Endothelial cell (in vitro differentiated cells): ENCODE data around the gene RTP2. TPM values are rescaled to one million over a fixed set of nuclear protein-coding genes. Genes with fewer than 3 reads are reported as not detected.

ENCODE experiments used
- DNase-seq: peaks from one replicate; pipeline ENCODE4 v3.0.0; 2021; ENCODE audit warnings: low spot score
- H3K27ac Mint-ChIP-seq: one replicate; pipeline ENCODE4 v1.8.0; 2021; ENCODE audit warnings: mixed read lengths, inconsistent platforms; ENCODE audit not compliant: unreplicated experiment
- H3K27me3 Mint-ChIP-seq: one replicate; pipeline ENCODE4 v1.8.0; 2021; ENCODE audit warnings: mild to moderate bottlenecking, moderate library complexity, mixed read lengths, inconsistent platforms; ENCODE audit not compliant: unreplicated experiment
- H3K36me3 Mint-ChIP-seq: one replicate; pipeline ENCODE4 v1.8.0; 2021; ENCODE audit warnings: mild to moderate bottlenecking, low read depth, mixed read lengths, inconsistent platforms; ENCODE audit not compliant: unreplicated experiment
- H3K4me1 Mint-ChIP-seq: one replicate; pipeline ENCODE4 v1.8.0; 2021; ENCODE audit warnings: mild to moderate bottlenecking, mixed read lengths, inconsistent platforms; ENCODE audit not compliant: unreplicated experiment
- H3K4me3 Mint-ChIP-seq: one replicate; pipeline ENCODE4 v1.8.0; 2021; ENCODE audit warnings: mild to moderate bottlenecking, mixed read lengths, inconsistent platforms; ENCODE audit not compliant: unreplicated experiment
- H3K9me3 Mint-ChIP-seq: one replicate; pipeline ENCODE4 v1.8.0; 2021; ENCODE audit warnings: mixed read lengths, inconsistent platforms; ENCODE audit not compliant: unreplicated experiment
- total RNA-seq: library from RNA; stranded (reverse); fragmentation: NEBNext Ultra II Directional; extraction: Animal tissue kit (Norgen Biotek cat#: 25700); gene quantifications from one replicate; pipeline ENCODE4 v1.2.1, GENCODE V29; 2021; ENCODE audit not compliant: unreplicated experiment
- TF ChIP-seq, protein P1 (sequence below): fragments of 200-600 bp; sonication (generic); IDR thresholded peaks from one replicate; pipeline ENCODE4 v1.5.0; 2021; ENCODE audit warnings: antibody characterized with exemption; ENCODE audit not compliant: unreplicated experiment

Gene RTP2
- total RNA-seq, 1 donor from 2014 or later = not detected

DNA sequence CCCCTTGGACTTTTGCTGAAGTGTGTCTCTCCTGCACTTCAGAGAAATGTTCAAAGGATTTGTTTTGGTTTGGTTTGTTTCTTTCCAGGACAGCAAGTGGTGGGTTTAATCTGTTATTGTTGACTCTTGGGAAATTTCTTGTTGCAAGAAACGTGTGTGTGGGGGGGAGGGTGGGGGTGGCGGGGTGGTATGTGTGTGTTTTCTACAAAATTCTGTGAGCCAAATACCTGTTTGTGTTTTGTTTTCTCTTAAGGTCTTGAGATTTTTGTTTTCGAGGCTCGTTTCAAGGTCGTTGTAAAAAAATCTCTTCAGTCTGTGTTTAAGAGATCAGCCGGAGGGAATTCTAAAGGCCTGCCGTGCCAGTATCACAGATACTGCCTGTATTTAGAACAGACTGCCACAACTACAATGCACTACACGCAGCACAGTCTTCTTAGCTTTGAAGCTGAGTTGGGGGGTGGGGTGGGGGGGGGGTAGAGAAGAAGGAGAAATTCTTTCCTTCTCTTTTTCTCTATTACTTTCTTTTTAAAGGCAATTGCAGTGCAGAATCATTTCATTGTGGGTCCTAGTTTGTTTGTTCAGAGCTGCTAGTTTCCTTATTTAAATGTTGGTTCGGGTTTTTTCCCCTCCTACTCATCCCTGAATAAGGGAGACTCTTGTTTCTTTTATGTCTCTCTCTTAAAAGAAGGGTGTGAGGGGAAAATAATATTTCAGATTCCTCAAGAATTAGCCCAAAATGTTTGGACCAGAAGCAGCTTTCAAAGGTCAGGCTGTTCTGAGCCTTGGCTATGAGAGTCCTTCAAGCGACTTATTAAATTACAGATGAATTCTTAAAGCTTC, 44.3 kb upstream of the RTP2 start:
- TF ChIP-seq, protein P1, sequence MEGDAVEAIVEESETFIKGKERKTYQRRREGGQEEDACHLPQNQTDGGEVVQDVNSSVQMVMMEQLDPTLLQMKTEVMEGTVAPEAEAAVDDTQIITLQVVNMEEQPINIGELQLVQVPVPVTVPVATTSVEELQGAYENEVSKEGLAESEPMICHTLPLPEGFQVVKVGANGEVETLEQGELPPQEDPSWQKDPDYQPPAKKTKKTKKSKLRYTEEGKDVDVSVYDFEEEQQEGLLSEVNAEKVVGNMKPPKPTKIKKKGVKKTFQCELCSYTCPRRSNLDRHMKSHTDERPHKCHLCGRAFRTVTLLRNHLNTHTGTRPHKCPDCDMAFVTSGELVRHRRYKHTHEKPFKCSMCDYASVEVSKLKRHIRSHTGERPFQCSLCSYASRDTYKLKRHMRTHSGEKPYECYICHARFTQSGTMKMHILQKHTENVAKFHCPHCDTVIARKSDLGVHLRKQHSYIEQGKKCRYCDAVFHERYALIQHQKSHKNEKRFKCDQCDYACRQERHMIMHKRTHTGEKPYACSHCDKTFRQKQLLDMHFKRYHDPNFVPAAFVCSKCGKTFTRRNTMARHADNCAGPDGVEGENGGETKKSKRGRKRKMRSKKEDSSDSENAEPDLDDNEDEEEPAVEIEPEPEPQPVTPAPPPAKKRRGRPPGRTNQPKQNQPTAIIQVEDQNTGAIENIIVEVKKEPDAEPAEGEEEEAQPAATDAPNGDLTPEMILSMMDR = no peak
- H3K27ac Mint-ChIP-seq = peak overlapping the region; percentile 99
- peak overlapping the region; percentile 93 for H3K4me3 Mint-ChIP-seq
- H3K27me3 Mint-ChIP-seq = peaks cover 3% of the 10 kb centered on the region
- H3K4me1 Mint-ChIP-seq = peaks cover 39% of the 10 kb centered on the region
- H3K36me3 Mint-ChIP-seq = no peaks in the 10 kb centered on the region
- no peaks in the 10 kb centered on the region for H3K9me3 Mint-ChIP-seq
- DNase-seq = no peak

DNA sequence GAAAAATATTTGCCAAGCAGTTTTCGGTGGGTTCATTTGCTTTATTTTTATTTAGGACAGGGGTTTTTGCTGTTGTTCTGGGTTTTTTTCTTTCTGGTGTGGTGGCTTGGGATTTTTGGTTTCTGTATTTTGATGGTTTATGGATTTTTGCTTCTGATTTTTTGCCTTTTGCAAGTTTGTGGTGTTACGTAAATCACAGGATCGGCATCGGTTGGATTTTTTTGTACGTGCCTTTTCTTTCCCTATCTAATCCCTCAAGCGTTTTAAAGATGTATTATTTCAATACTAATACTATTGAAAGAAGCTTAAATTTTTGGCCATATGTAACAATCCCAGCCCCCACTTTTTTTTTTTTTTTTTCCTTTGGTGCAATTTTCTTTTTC, 43.7 kb upstream of the RTP2 start:
- H3K27me3 Mint-ChIP-seq = peaks cover 3% of the 10 kb centered on the region
- TF ChIP-seq, protein P1 = no peak

DNA sequence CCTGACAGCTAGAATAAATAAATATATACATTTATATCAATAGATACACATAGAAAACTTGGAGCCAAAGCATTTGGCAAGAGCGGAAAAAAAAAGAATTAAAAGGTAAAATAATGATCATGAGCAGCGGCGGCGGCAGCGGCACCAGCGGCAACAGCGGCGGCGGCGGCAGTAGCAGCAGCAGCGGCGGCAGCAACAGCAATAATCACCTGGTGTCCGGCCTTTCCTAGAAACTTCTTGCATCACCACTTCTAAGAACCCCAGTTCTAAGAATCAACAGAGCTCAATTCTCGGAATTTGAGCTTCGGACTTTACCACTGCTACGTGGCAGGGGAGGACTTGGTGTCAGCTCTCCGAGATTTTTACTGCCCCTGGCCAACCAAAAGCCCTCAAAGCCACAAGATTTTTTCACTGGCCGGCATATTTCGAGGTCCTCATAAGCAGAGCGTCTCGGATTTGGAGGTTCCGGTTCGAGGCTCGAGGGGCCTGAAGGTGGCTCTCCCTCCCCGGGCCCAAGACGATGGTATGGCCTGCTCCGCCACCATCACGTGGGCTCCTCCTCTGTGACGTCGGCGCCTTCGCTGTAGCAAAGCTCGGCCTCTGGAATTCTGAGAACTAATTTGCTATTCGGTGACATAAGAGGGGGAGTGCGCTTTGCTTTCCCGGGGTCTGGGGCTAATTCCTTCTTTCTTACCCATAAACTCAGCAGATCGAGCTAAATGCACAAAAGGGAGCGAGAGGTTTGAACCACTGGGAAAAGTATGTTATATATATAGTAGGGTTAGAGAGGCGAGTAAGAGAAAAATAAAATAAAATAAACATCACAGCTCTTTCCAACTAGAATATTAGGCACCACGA, 43.1 kb upstream of the RTP2 start, which contains the start of gene BCL6:
BCL6 (minus strand) TSS at position 268 of the 858 bp plus-strand sequence. CDS start 11,775 bp downstream, outside the sequence.
- no peaks in the 10 kb centered on the region for H3K36me3 Mint-ChIP-seq
- H3K27ac Mint-ChIP-seq = peak within 1 kb of the TSS; percentile 99
- peak; percentile 80 for DNase-seq
- no peaks in the 10 kb centered on the region for H3K9me3 Mint-ChIP-seq
- peaks cover 3% of the 10 kb centered on the region for H3K27me3 Mint-ChIP-seq
- H3K4me1 Mint-ChIP-seq = peaks cover 37% of the 10 kb centered on the region
- peak within 1 kb of the TSS; percentile 93 for H3K4me3 Mint-ChIP-seq
- TF ChIP-seq, protein P1 = no peak

More for the DNA sequence above, 43.7 kb upstream of the RTP2 start:
- no peak for DNase-seq
- Mint-ChIP-seq H3K4me3 (peak overlapping the region; percentile 93), H3K36me3 (no peaks in the 10 kb centered on the region), H3K9me3 (no peaks in the 10 kb centered on the region), H3K4me1 (peaks cover 39% of the 10 kb centered on the region), H3K27ac (peak overlapping the region; percentile 99)

DNA sequence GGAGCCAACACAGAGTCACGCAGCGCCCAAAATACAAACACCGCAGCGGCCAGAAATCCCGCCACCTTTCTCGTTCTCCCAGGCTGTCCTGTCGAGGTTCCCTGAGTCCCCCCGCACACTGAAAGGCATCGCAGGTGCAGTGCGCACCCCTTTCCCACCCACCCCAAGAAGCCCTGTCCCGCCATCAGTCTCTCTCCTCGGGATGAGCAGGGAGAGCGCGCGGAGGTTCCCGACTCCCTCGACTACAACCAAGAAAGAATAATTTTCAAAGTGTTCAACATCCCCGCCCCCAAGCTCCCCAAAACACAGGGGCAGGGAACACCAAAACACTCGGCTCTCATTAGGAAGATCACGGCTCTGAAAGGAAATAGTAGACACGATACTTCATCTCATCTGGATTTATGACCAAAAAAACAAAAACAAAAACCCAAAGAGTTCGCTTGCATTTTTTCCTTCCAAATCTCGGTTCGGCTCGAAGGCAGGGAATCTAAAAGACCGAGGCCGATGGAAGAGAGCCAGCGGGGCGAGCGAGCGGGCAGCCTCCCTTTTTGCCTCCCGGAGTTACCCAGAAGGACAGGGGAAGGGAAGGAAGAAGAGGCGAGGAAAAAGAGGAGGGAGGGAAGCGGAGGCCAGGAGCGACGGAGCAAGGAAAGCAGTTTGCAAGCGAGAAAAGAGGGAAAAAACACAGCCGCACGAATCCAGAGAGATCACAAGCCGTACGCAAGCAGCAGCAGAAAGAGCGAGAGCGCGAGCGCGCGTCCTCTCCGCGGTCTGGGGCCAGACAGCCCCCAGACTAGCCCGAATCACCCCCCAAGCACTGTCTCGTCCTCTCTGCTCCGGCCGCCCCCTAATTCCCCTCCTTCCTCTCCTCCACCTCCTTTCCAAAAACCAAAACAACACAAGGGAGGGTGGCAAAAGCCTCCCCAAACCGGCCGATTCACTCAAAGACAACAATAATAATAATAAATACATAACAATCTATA, 42.1 kb upstream of the RTP2 start:
- H3K9me3 Mint-ChIP-seq = no peaks in the 10 kb centered on the region
- no peaks in the 10 kb centered on the region for H3K36me3 Mint-ChIP-seq
- H3K4me3 Mint-ChIP-seq = peak overlapping the region; percentile 93
- peaks cover 3% of the 10 kb centered on the region for H3K27me3 Mint-ChIP-seq
- peaks cover 35% of the 10 kb centered on the region for H3K4me1 Mint-ChIP-seq
- H3K27ac Mint-ChIP-seq = peak overlapping the region; percentile 99
- DNase-seq = peak; percentile 43
- TF ChIP-seq, protein P1 = peak; percentile 10
